ENCODE results near the gene KLK4.

- TF ChIP-seq TAF1 (IDR thresholded peaks at IDR 0.05; ENCODE audit: low read depth, low read length) (no peak), POLR2A (IDR thresholded peaks at IDR 0.05; ENCODE audit: low read depth, low read length) (no peak), POLR2AphosphoS5 (IDR thresholded peaks at IDR 0.05; ENCODE audit: low read depth, low read length) (no peak), PAX5 (IDR thresholded peaks at IDR 0.05; ENCODE audit: insufficient read depth, low read length, severe bottlenecking) (no peak)
Observed at GRCh38 chr19:50925734-50926133, 14.5 kb upstream of the KLK4 start.
